B cell (primary cell): ENCODE results near the gene ZNF273. TPM values are rescaled to one million over a fixed set of nuclear protein-coding genes. Genes with fewer than 3 reads are reported as not detected.
"Not testable (repeated sequence)": the region's sequence is repeated elsewhere in the genome, so short reads cannot be mapped to it uniquely, and the experiment has no call there.

Experiments
- ATAC-seq: fragments of 200-7000 bp; cut with Tn5 transposase; one replicate; pipeline ENCODE4 v1.10.0; 2021; ENCODE audit warnings: low read depth, mild to moderate bottlenecking, moderate number of reproducible peaks, moderate library complexity
- CTCF ChIA-PET: fragments of 350-600 bp; sonication (Branson Sonifier 250); formaldehyde crosslinking; loops from one replicate; lab custom pipeline; 2021; ENCODE audit warnings: antibody characterized with exemption, inconsistent platforms; lab: Charles Lee
- POLR2A ChIA-PET: fragments of 350-600 bp; sonication (Branson Sonifier 250); formaldehyde crosslinking; loops from one replicate; lab custom pipeline; 2021; ENCODE audit warnings: antibody characterized with exemption; lab: Charles Lee
- DNase-seq: peaks from one replicate; pipeline ENCODE4 v3.0.0; 2013
- H2AFZ ChIP-seq: 2 replicates; pipeline ENCODE4 v1.6.1; 2012; ENCODE audit warnings: mild to moderate bottlenecking, low read depth, low read length; ENCODE audit not compliant: insufficient read depth, poor library complexity, severe bottlenecking
- H3K27ac ChIP-seq, 2 donors: 1 replicate in 1 of 2; 2 replicates in 1 of 2; pipeline ENCODE4 v1.5.1; 2012 to 2013; ENCODE audit warnings: low read length in 2 of 2, mild to moderate bottlenecking in 2 of 2, moderate library complexity in 1 of 2
- H3K27me3 ChIP-seq, 4 experiments: fragments of 200-600 bp in 1 of 4; sonication (generic) in 1 of 4; replicated peaks in 1 of 4; 1 replicate in 2 of 4; 2 replicates in 2 of 4; pipeline versions ENCODE4 v1.6.1 to v1.7.0; 2013 to 2016; ENCODE audit warnings: low read length in 3 of 4, mild to moderate bottlenecking in 2 of 4, mixed read lengths in 1 of 4, moderate library complexity in 1 of 4; ENCODE audit not compliant: insufficient read depth in 4 of 4, control insufficient read depth in 3 of 4; ENCODE audit errors: control extremely low read depth in 1 of 4
- H3K36me3 ChIP-seq, 2 experiments: replicated peaks in 1 of 2; 1 replicate in 1 of 2; 2 replicates in 1 of 2; pipeline versions ENCODE4 v1.6.1 to v1.7.1; 2013; ENCODE audit warnings: low read length in 1 of 2; ENCODE audit not compliant: insufficient read depth in 2 of 2, control insufficient read depth in 1 of 2; ENCODE audit errors: control extremely low read depth in 1 of 2, extremely low read depth in 1 of 2
- H3K4me1 ChIP-seq, 2 donors: fragments of 200-600 bp in 1 of 2; sonication (generic) in 1 of 2; 1 replicate in 1 of 2; 2 replicates in 1 of 2; pipeline versions ENCODE4 v1.5.1 to v1.6.1; 2013 to 2017; ENCODE audit warnings: low read length in 2 of 2; ENCODE audit not compliant: control insufficient read depth in 2 of 2, insufficient read depth in 2 of 2
- H3K4me2 ChIP-seq: replicated peaks from 2 replicates; pipeline ENCODE3; 2012; ENCODE audit warnings: mild to moderate bottlenecking, low read depth, low read length; ENCODE audit not compliant: poor library complexity, severe bottlenecking
- H3K4me3 ChIP-seq, 5 experiments: fragments of 200-600 bp in 1 of 5; sonication (generic) in 1 of 5; 1 replicate in 3 of 5; 2 replicates in 2 of 5; pipeline versions ENCODE4 v1.5.1 to v1.7.0; 2011 to 2016; ENCODE audit warnings: low read length in 4 of 5, mild to moderate bottlenecking in 4 of 5, low read depth in 2 of 5, control low read depth in 1 of 5, moderate library complexity in 1 of 5; ENCODE audit not compliant: insufficient read depth in 1 of 5; ENCODE audit errors: control extremely low read depth in 1 of 5, extremely low read depth in 1 of 5
- H3K79me2 ChIP-seq: fragments of 200-600 bp; sonication (generic); one replicate; pipeline ENCODE4 v1.6.0; 2016; ENCODE audit warnings: low read length; ENCODE audit not compliant: control insufficient read depth, insufficient read depth
- H3K9ac ChIP-seq: fragments of 200-600 bp; sonication (generic); 2 replicates; pipeline ENCODE4 v1.6.1; 2017; ENCODE audit warnings: mild to moderate bottlenecking, low read length, moderate library complexity
- H3K9me3 ChIP-seq, 3 donors: one replicate each; pipeline versions ENCODE4 v1.6.1 to v1.7.1; 2013; ENCODE audit warnings: low read length in 2 of 3; ENCODE audit not compliant: control insufficient read depth in 2 of 3, insufficient read depth in 1 of 3; ENCODE audit errors: control extremely low read depth in 1 of 3
- H4K20me1 ChIP-seq: 2 replicates; pipeline ENCODE4 v1.6.0; 2012; ENCODE audit warnings: mild to moderate bottlenecking, low read length; ENCODE audit not compliant: insufficient read depth, control insufficient read depth, poor library complexity, severe bottlenecking
- H3K27ac Mint-ChIP-seq: one replicate; pipeline ENCODE4 v1.8.0; 2021; ENCODE audit warnings: mixed read lengths
- H3K27me3 Mint-ChIP-seq: one replicate; pipeline ENCODE4 v1.8.0; 2021; ENCODE audit warnings: mixed read lengths
- H3K4me1 Mint-ChIP-seq: one replicate; pipeline ENCODE4 v1.8.0; 2021; ENCODE audit warnings: mixed read lengths
- H3K4me3 Mint-ChIP-seq: one replicate; pipeline ENCODE4 v1.8.0; 2021; ENCODE audit warnings: mixed read lengths
- H3K9me3 Mint-ChIP-seq: one replicate; pipeline ENCODE4 v1.8.0; 2022; ENCODE audit warnings: mixed read lengths; ENCODE audit not compliant: insufficient read depth
- CTCF ChIP-seq: fragments of 200-600 bp; IDR thresholded peaks from one replicate; pipeline ENCODE4 v1.8.0; 2022; ENCODE audit warnings: antibody characterized with exemption, mild to moderate bottlenecking
- EZH2 ChIP-seq: IDR thresholded peaks from 2 replicates; pipeline ENCODE4 v1.6.1; 2012; ENCODE audit warnings: borderline replicate concordance, low read depth, mild to moderate bottlenecking, moderate library complexity, low read length; ENCODE audit not compliant: insufficient read depth, poor library complexity, severe bottlenecking
- WGBS: methylation state at CpG from one replicate; pipeline ENCODE4 v1.1.5; 2013; ENCODE audit warnings: missing lambda C conversion rate; ENCODE audit not compliant: insufficient coverage; 5-methylcytosine and 5-hydroxymethylcytosine counted together
- intact Hi-C: fragments of 100-400 bp; cut with micrococcal nuclease; formaldehyde crosslinking; loops from one replicate; pipeline ENCODE4 v1.10.0; 2022
- polyA plus RNA-seq: library from polyadenylated mRNA; depleted of rRNA; stranded (reverse); fragments of >200 nt; gene quantifications from 2 replicates; pipeline ENCODE4 v1.2.3, GENCODE V29; 2012
- total RNA-seq, 2 donors: library from RNA; stranded (reverse); fragments of 120-200 nt in 1 of 2; gene quantifications; 1 replicate in 1 of 2; 2 replicates in 1 of 2; pipeline versions ENCODE4 v1.2.3 to v1.2.4, GENCODE V29; 2013 to 2022

The ZNF273 gene
- total and polyA plus RNA-seq, 2 donors (not counting 1 experiment from before 2014, with no cell fraction given): 3.8 to 12.7 TPM

DNA sequence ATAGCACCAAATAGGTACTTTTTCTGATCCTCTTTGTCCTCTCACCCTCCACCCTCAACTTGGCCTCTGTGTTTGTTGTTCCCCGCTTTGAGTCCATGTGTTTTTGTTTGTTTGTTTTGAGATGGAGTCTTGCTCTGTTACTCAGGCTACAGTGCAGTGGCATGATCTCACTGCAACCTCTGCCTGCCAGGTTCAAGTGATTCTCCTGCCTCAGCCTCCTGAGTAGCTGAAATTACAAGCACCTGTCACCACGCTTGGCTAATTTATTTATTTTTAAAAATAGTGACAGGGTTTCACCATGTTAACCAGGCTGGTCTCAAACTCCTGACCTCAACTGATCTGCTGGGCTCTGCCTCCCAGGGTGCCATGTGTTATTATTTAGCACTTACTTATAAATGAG lies 5.3 kb downstream of the ZNF273 start:
- CTCF ChIA-PET: no interaction called here
- H3K27me3 Mint-ChIP-seq: no peaks in the 10 kb centered on the region
- WGBS: no CpG with 5 or more reads among the region's 2 CpGs
- H3K4me2 ChIP-seq: no peak overlapping the region
- POLR2A ChIA-PET: no interaction called here
- H3K4me3 ChIP-seq: no peak overlapping the region
- H3K9me3 ChIP-seq: peaks cover 2 to 9% (median 2%) of the 10 kb centered on the region in 3 donors
- H3K9me3 Mint-ChIP-seq: no peaks in the 10 kb centered on the region
- H3K79me2 ChIP-seq: peaks cover 97% of the 10 kb centered on the region
- ATAC-seq (no peak), DNase-seq (no peak)
- no peak overlapping the region for H3K9ac ChIP-seq
- TF ChIP-seq CTCF (no peak), EZH2 (no peak)
- H3K27me3 ChIP-seq: no peaks in the 10 kb centered on the region
- peaks cover 61% of the 10 kb centered on the region for H3K4me1 Mint-ChIP-seq
- peak overlapping the region in 1 of 2 donors; percentile 43 for H3K27ac ChIP-seq
- peaks cover 0 to 4% of the 10 kb centered on the region in 2 experiments for H3K36me3 ChIP-seq
- no peak overlapping the region for H3K27ac Mint-ChIP-seq
- intact Hi-C loops: loop anchor here (10.0 kb wide), 2 partner anchors 84 to 466 kb away; partner anchors contain the start of gene ZNF92
- H3K4me3 Mint-ChIP-seq: no peak overlapping the region
- no peak overlapping the region for H2AFZ ChIP-seq
- peaks cover 26% of the 10 kb centered on the region for H4K20me1 ChIP-seq
- peaks cover 24 to 45% of the 10 kb centered on the region in 2 donors for H3K4me1 ChIP-seq

GRCh38 chr7:64914557-64914956 lies 11.5 kb downstream of the ZNF273 start:
- Histone ChIP-seq H3K9ac (no peak overlapping the region), H3K36me3 (peaks cover 3 to 11% of the 10 kb centered on the region in 2 experiments), H2AFZ (no peak overlapping the region), H4K20me1 (peaks cover 10% of the 10 kb centered on the region), H3K27me3 (no peaks in the 10 kb centered on the region), H3K4me3 (no peak overlapping the region), H3K9me3 (peaks cover 1 to 18% (median 5%) of the 10 kb centered on the region in 3 donors), H3K79me2 (peaks cover 69% of the 10 kb centered on the region), H3K4me1 (no peaks in the 10 kb centered on the region), H3K4me2 (no peak overlapping the region), H3K27ac (no peak overlapping the region)
- H3K9me3 Mint-ChIP-seq: no peaks in the 10 kb centered on the region
- ATAC-seq (no peak), DNase-seq (no peak)
- no peaks in the 10 kb centered on the region for H3K27me3 Mint-ChIP-seq
- H3K27ac Mint-ChIP-seq: no peak overlapping the region
- WGBS: 98% methylated on average over 3 of the region's 3 CpGs
- CTCF ChIA-PET: interaction anchor here (0.8 kb wide), 1 partner anchor 484 kb away, joined by 3 read pairs; no protein-coding TSS in a partner anchor
- intact Hi-C loops: no loop called here
- H3K4me1 Mint-ChIP-seq: peaks cover 27% of the 10 kb centered on the region
- H3K4me3 Mint-ChIP-seq: no peak overlapping the region
- POLR2A ChIA-PET: no interaction called here
- TF ChIP-seq EZH2 (no peak), CTCF (no peak)

DNA sequence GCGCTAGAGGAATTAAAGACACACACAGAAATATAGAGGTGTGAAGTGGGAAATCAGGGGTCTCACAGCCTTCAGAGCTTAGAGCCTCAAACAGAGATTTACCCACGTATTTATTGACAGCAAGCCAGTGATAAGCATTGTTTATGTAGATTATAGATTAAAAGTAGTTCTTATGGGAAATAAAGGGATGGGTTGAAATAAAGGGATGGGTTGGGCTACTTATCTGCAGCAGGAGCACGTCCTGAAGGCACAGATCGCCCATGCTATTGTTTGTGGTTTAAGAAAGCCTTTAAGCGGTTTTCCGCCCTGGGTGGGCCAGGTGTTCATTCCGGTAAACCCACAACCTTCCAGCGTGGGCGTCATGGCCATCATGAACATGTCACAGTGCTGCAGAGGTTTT lies 12.2 kb downstream of the ZNF273 start:
- H3K27me3 Mint-ChIP-seq, H3K4me2 ChIP-seq, H3K4me3 Mint-ChIP-seq, H3K27me3 ChIP-seq, H3K9me3 Mint-ChIP-seq, H2AFZ ChIP-seq, intact Hi-C loops, H3K4me1 ChIP-seq, H4K20me1 ChIP-seq, ATAC-seq, H3K27ac Mint-ChIP-seq, H3K4me3 ChIP-seq, H3K27ac ChIP-seq, H3K9ac ChIP-seq, POLR2A ChIA-PET, DNase-seq: not testable (repeated sequence)
- Histone ChIP-seq H3K9me3 (peaks cover 1 to 20% (median 5%) of the 10 kb centered on the region in 3 donors), H3K79me2 (peaks cover 64% of the 10 kb centered on the region), H3K36me3 (peaks cover 3 to 12% of the 10 kb centered on the region in 2 experiments)
- CTCF ChIA-PET: interaction anchor here (0.8 kb wide), 1 partner anchor 483 kb away, joined by 3 read pairs; no protein-coding TSS in a partner anchor
- H3K4me1 Mint-ChIP-seq: peaks cover 20% of the 10 kb centered on the region
- WGBS: 100% methylated on average over 6 of the region's 9 CpGs
